Measurements from ENCODE around the gene LRRC15. TPM values are rescaled to one million over a fixed set of nuclear protein-coding genes. Genes with fewer than 3 reads are reported as not detected.

Gene LRRC15
- total and polyA plus RNA-seq, 8 donors, result 0.02 to 0.25 (median 0.08) TPM; not detected in 1

GRCh38 chr3:194399166-194399565 is 29.6 kb upstream of the LRRC15 start, which contains the start of gene GP5:
Gene GP5 (minus strand): TSS chr3:194399266. CDS start chr3:194398282, 984 bp downstream.
- no peaks in the 10 kb centered on the region for H3K9me3 ChIP-seq
- peaks cover 0 to 11% (median 0%) of the 10 kb centered on the region in 3 donors for H3K4me1 ChIP-seq
- ATAC-seq (no peak), FAIRE-seq (no peak), DNase-seq (no peak)
- WGBS, 2 donors, result 64 to 70% methylated on average over 2 of the region's 2 CpGs
- no peak within 1 kb of the TSS for H3K27ac ChIP-seq
- H3K27me3 ChIP-seq, result peaks cover 0 to 6% (median 0%) of the 10 kb centered on the region in 4 donors
- H3K36me3 ChIP-seq, result no peaks in the 10 kb centered on the region
- intact Hi-C loops (cut with DNase I), result loop anchor here in 1 of 3 donors (5.0 kb wide), 1 partner anchor 62 kb away; no protein-coding TSS in a partner anchor
- peak within 1 kb of the TSS in 1 of 4 donors; percentile 27 for H3K4me3 ChIP-seq
- TF ChIP-seq CTCF (IDR thresholded peaks at IDR 0.05), result no peak

- 5 to 7% methylated on average over 38 of the region's 38 CpGs for WGBS, 2 donors
- Histone ChIP-seq H3K36me3 (no peaks in the 10 kb centered on the region), H3K27me3 (peaks cover 0 to 6% (median 0%) of the 10 kb centered on the region in 4 donors), H3K4me3 (peak overlapping the region in 1 of 4 donors; percentile 27), H3K9me3 (no peaks in the 10 kb centered on the region), H3K4me1 (peaks cover 0 to 8% (median 0%) of the 10 kb centered on the region in 3 donors), H3K27ac (no peak overlapping the region)
- intact Hi-C loops (cut with DNase I), result loop anchor here in 1 of 3 donors (5.0 kb wide), 1 partner anchor 61 kb away; no protein-coding TSS in a partner anchor
- FAIRE-seq (no peak), ATAC-seq (peak in 3 of 4 donors; percentile 29 to 47 (median 40)), DNase-seq (no peak)
- TF ChIP-seq CTCF (IDR thresholded peaks at IDR 0.05), result no peak
These were observed 28.3 kb upstream of the LRRC15 start for GRCh38 chr3:194397757-194398312.

GRCh38 chr3:194396859-194397756 is 27.6 kb upstream of the LRRC15 start:
- TF ChIP-seq CTCF (IDR thresholded peaks at IDR 0.05), result no peak
- peak overlapping the region in 1 of 4 donors; percentile 27 for H3K4me3 ChIP-seq
- no peak for FAIRE-seq
- H3K4me1 ChIP-seq, result peaks cover 0 to 8% (median 0%) of the 10 kb centered on the region in 3 donors
- intact Hi-C loops (cut with DNase I), result loop anchor here in 1 of 3 donors (5.0 kb wide), 1 partner anchor 60 kb away; no protein-coding TSS in a partner anchor
- no peak for DNase-seq
- no peaks in the 10 kb centered on the region for H3K36me3 ChIP-seq
- 14 to 18% methylated on average over 66 to 73 of the region's 73 CpGs for WGBS, 2 donors
- H3K27me3 ChIP-seq, result peaks cover 0 to 6% (median 0%) of the 10 kb centered on the region in 4 donors
- peak in 3 of 4 donors; percentile 39 to 77 (median 47) for ATAC-seq
- H3K9me3 ChIP-seq, result no peaks in the 10 kb centered on the region
- no peak overlapping the region for H3K27ac ChIP-seq

GRCh38 chr3:194396539-194396858 is 27.0 kb upstream of the LRRC15 start:
- no peak for TF ChIP-seq CTCF (IDR thresholded peaks at IDR 0.05)
- Histone ChIP-seq H3K4me3 (peak overlapping the region in 1 of 4 donors; percentile 27), H3K36me3 (no peaks in the 10 kb centered on the region), H3K27ac (no peak overlapping the region), H3K9me3 (no peaks in the 10 kb centered on the region), H3K4me1 (peaks cover 0 to 8% (median 0%) of the 10 kb centered on the region in 3 donors), H3K27me3 (peaks cover 0 to 6% (median 0%) of the 10 kb centered on the region in 4 donors)
- FAIRE-seq, result no peak
- no peak for ATAC-seq
- DNase-seq, result no peak
- intact Hi-C loops (cut with DNase I), result loop anchor here in 1 of 3 donors (5.0 kb wide), 1 partner anchor 59 kb away; no protein-coding TSS in a partner anchor
- 39 to 44% methylated on average over 13 of the region's 13 CpGs for WGBS, 2 donors

Data from pancreas (tissue), 10 donors.